Gastrocnemius medialis (tissue), 4 donors: ENCODE results near the gene TPCN1. TPM values are rescaled to one million over a fixed set of nuclear protein-coding genes. Genes with fewer than 3 reads are reported as not detected.

ENCODE experiments used
- ATAC-seq, 2 donors: fragments of 150-250 bp; one replicate each; pipeline ENCODE4 v1.9.1; 2016
- DNase-seq, 2 donors: peaks; one replicate each; pipeline ENCODE4 v3.0.0-alpha.2; 2019
- H3K27ac ChIP-seq, 4 donors: fragments of 200-600 bp; sonication (generic); 1 replicate in 1 of 4; 2 replicates in 3 of 4; pipeline ENCODE4 v1.5.1; 2016 to 2018; ENCODE audit warnings: mild to moderate bottlenecking in 2 of 4, moderate library complexity in 1 of 4
- H3K27me3 ChIP-seq, 3 donors: fragments of 200-600 bp; sonication (generic) in 2 of 3; 1 replicate in 1 of 3; 2 replicates in 2 of 3; pipeline versions ENCODE4 v1.5.1 to v1.6.0; 2016 to 2019; ENCODE audit warnings: mild to moderate bottlenecking in 1 of 3, moderate library complexity in 1 of 3
- H3K36me3 ChIP-seq, 2 donors: fragments of 200-600 bp; sonication (generic) in 1 of 2; one replicate each; pipeline ENCODE4 v1.5.1; 2017 to 2018
- H3K4me1 ChIP-seq, 2 donors: fragments of 200-600 bp; sonication (generic) in 1 of 2; one replicate each; pipeline ENCODE4 v1.5.1; 2016 to 2017; ENCODE audit warnings: mild to moderate bottlenecking in 2 of 2
- H3K4me3 ChIP-seq, 4 donors: fragments of 200-600 bp; sonication (generic) in 3 of 4; 1 replicate in 1 of 4; 2 replicates in 3 of 4; pipeline ENCODE4 v1.5.1; 2016 to 2019; ENCODE audit warnings: mild to moderate bottlenecking in 2 of 4
- H3K9me3 ChIP-seq, 3 donors: fragments of 200-600 bp; sonication (generic) in 2 of 3; 1 replicate in 1 of 3; 2 replicates in 2 of 3; pipeline ENCODE4 v1.5.1; 2016 to 2019
- POLR2A ChIP-seq, 2 donors: fragments of 450-650 bp; IDR thresholded peaks; one replicate each; pipeline ENCODE4 v1.6.1; 2017; ENCODE audit warnings: antibody characterized with exemption in 2 of 2, mild to moderate bottlenecking in 2 of 2, moderate library complexity in 2 of 2
- in situ Hi-C, 4 donors: fragments of 200-750 bp; cut with MboI; loops; one replicate each; pipeline versions ENCODE4 v1.15.0 to v1.8.0; 2017; ENCODE audit warnings: low sequenced_read_pairs in 4 of 4
- intact Hi-C: fragments of 100-400 bp; cut with DNase I; formaldehyde crosslinking; loops from one replicate; pipeline ENCODE4 v1.15.1; 2023; ENCODE audit warnings: low total_unique reads
- total RNA-seq, 4 donors: library from RNA; depleted of rRNA; stranded (reverse); fragments of >200 nt; gene quantifications; one replicate each; pipeline versions ENCODE4 v1.1.0 to v1.2.3, GENCODE V29; 2016
- TF ChIP-seq, protein P1 (sequence below), 5 experiments: fragments of 450-650 bp in 3 of 5; fragments of 200-600 bp in 2 of 5; sonication (generic) in 2 of 5; IDR thresholded peaks in 4 of 5; conservative IDR thresholded peaks in 1 of 5; 1 replicate in 4 of 5; 2 replicates in 1 of 5; pipeline ENCODE4 v1.5.1; 2016 to 2019; ENCODE audit warnings: antibody characterized with exemption in 5 of 5, mild to moderate bottlenecking in 3 of 5, moderate library complexity in 3 of 5

Gene TPCN1
- total RNA-seq, 4 donors from 2014 or later = 21.4 to 27.0 (median 25.4) TPM

DNA sequence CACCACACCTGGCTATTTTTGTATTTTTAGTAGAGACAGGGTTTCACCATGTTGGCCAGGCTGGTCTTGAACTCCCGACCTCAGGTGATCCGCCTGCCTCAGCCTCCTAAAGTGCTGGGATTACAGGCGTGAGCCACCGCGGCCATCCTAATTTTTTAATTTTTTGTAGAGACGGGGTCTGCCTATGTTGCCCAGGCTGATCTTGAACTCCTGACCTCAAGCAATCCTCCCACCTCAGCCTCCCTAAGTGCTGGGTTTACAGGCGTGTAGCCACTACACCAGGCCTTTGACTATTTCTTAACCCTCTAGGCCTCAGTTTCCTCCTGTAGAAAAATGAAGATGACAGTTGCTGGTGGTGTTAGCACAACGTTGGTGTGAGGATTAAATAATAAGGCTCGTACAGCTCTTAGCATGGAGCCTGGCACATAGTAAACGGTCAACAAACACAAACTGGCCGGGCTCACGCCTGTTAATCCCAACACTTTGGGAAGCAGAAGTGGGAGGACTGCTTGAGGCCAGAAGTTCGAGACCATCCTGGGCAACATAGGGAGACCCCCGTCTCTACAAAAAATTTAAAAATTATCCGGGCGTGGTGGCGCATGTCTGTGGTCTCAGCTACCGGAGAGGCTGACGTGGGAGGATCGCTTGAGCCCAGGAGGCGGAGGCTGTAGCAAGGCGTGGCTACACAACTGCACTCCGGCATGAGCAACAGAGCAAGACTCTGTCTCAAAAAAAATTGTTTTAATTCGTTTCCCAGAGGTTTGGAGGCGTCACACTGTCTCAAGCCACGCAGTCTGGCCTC lies 37.0 kb upstream of the TPCN1 start:
- Histone ChIP-seq H3K27me3 (no peaks in the 10 kb centered on the region), H3K27ac (peak overlapping the region; percentile 93 to 100 (median 98)), H3K36me3 (peaks cover 0 to 22% of the 10 kb centered on the region in 2 donors), H3K4me3 (peak overlapping the region; percentile 87 to 100 (median 95)), H3K9me3 (no peaks in the 10 kb centered on the region), H3K4me1 (peaks cover 22 to 24% of the 10 kb centered on the region in 2 donors)
- TF ChIP-seq, protein P1, sequence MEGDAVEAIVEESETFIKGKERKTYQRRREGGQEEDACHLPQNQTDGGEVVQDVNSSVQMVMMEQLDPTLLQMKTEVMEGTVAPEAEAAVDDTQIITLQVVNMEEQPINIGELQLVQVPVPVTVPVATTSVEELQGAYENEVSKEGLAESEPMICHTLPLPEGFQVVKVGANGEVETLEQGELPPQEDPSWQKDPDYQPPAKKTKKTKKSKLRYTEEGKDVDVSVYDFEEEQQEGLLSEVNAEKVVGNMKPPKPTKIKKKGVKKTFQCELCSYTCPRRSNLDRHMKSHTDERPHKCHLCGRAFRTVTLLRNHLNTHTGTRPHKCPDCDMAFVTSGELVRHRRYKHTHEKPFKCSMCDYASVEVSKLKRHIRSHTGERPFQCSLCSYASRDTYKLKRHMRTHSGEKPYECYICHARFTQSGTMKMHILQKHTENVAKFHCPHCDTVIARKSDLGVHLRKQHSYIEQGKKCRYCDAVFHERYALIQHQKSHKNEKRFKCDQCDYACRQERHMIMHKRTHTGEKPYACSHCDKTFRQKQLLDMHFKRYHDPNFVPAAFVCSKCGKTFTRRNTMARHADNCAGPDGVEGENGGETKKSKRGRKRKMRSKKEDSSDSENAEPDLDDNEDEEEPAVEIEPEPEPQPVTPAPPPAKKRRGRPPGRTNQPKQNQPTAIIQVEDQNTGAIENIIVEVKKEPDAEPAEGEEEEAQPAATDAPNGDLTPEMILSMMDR (IDR thresholded peaks at IDR 0.05 in 4 of 5, conservative IDR thresholded peaks at IDR 0.05 in 1 of 5) = no peak
- no peak for TF ChIP-seq POLR2A (IDR thresholded peaks at IDR 0.05)
- DNase-seq = no peak
- ATAC-seq = peak; percentile 49 to 59
- intact Hi-C loops (loop anchor here (2.0 kb wide), 1 partner anchor 175 kb away; the partner anchor contains the start of gene PLBD2), in situ Hi-C loops (loop anchor here in 2 of 4 donors (10.0 to 25.0 kb wide), 2 partner anchors 128 to 151 kb away; partner anchors contain the start of gene SLC8B1 (in 1 of the 2))

DNA sequence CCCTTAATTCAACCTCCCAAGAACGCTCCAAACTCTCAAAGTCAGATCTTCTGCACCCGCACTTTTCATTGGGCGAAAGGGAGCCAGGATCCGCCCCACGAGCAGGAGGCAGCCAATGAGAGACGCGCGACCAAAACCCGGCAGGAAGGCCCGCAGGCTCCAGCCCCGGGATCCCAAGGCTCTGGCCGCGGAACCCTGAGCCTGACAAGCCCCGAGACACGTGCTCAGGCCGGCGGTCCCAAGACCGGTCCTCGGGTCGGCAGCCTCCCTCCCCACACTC lies 36.4 kb upstream of the TPCN1 start:
- intact Hi-C loops = loop anchor here (1.0 to 2.0 kb wide), 2 partner anchors 174 to 781 kb away; partner anchors contain the start of genes PLBD2 and RBM19
- no peak for TF ChIP-seq POLR2A (IDR thresholded peaks at IDR 0.05)
- TF ChIP-seq, protein P1 (IDR thresholded peaks at IDR 0.05 in 4 of 5, conservative IDR thresholded peaks at IDR 0.05 in 1 of 5) = no peak
- no peaks in the 10 kb centered on the region for H3K27me3 ChIP-seq
- peak; percentile 85 to 86 for DNase-seq
- H3K27ac ChIP-seq = peak overlapping the region; percentile 93 to 100 (median 98)
- peaks cover 22 to 24% of the 10 kb centered on the region in 2 donors for H3K4me1 ChIP-seq
- in situ Hi-C loops = loop anchor here in 2 of 4 donors (10.0 to 25.0 kb wide), 2 partner anchors 127 to 150 kb away; partner anchors contain the start of gene SLC8B1 (in 1 of the 2)
- no peaks in the 10 kb centered on the region for H3K9me3 ChIP-seq
- peaks cover 0 to 17% of the 10 kb centered on the region in 2 donors for H3K36me3 ChIP-seq
- H3K4me3 ChIP-seq = peak overlapping the region; percentile 87 to 100 (median 95)
- ATAC-seq = peak; percentile 89

DNA sequence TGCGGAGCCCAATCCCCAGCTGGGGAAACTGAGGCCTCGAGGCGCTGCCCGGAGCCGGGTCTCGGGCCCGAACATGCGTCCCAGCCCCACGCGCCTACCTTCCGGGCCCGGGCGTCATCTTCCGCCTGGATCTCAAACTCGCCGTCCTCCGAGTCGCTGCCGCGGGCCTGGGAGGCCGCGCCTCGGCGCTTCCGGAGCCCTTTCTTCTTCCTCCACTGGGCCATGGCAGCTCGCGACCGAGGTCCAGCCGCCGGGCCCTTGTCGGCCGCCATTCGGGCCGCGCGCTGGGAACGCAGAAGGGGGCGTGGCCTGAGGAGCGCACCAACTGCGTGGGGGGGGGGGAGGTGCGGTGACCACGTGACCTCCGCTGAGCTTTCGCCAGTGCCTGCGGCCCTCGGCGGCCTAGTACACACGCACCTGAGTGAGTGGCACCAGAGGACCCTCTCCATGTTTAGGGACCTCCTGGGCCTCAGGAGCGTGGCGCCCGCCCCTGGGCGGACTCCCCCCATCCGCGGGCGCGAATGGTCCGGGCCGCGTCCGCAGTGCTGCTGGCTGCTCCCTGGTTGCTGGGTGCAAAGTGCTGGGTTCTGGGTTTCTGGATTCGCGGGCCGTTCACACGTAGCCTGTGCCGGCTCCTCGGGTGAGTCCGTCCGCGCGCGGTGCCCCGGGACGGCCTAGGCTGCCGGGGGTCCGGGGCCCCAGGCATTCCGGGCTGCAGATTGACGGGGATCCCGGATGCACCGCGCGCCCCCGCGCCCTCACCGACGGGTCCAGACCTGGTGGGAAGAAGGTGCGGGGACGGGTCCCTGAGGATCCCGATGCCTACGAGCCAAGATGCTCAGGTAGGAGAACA lies 35.9 kb upstream of the TPCN1 start, which contains the start of the genes DDX54 and RITA1:
Gene DDX54 (minus strand): TSS at position 299 of the 853 bp plus-strand sequence. CDS start 27 bp downstream, at position 272.
Gene RITA1 (plus strand): TSS at position 542 of the 853 bp plus-strand sequence. CDS start 1,026 bp downstream, outside the sequence.
- Histone ChIP-seq H3K27me3 (no peaks in the 10 kb centered on the region), H3K36me3 (peaks cover 0 to 11% of the 10 kb centered on the region in 2 donors), H3K9me3 (no peaks in the 10 kb centered on the region), H3K4me3 (peak within 1 kb of the TSS; percentile 87 to 100 (median 95)), H3K27ac (peak within 1 kb of the TSS; percentile 93 to 100 (median 98)), H3K4me1 (peaks cover 22 to 24% of the 10 kb centered on the region in 2 donors)
- ATAC-seq = peak; percentile 80 to 85
- peak; percentile 69 to 74 for DNase-seq
- TF ChIP-seq, protein P1 (IDR thresholded peaks at IDR 0.05 in 4 of 5, conservative IDR thresholded peaks at IDR 0.05 in 1 of 5) = peak in 1 of 5 experiments; percentile 18
- peak; percentile 59 to 60 for TF ChIP-seq POLR2A (IDR thresholded peaks at IDR 0.05)
- in situ Hi-C loops = loop anchor here in 2 of 4 donors (10.0 to 25.0 kb wide), 2 partner anchors 127 to 149 kb away; partner anchors contain the start of gene SLC8B1 (in 1 of the 2)
- intact Hi-C loops = loop anchor here (1.0 to 2.0 kb wide), 2 partner anchors 173 to 781 kb away; partner anchors contain the start of genes PLBD2 and RBM19

GRCh38 chr12:113186033-113186365 lies 35.3 kb upstream of the TPCN1 start:
- in situ Hi-C loops = loop anchor here in 2 of 4 donors (10.0 to 25.0 kb wide), 2 partner anchors 126 to 149 kb away; partner anchors contain the start of gene SLC8B1 (in 1 of the 2)
- no peak for TF ChIP-seq POLR2A (IDR thresholded peaks at IDR 0.05)
- TF ChIP-seq, protein P1 (IDR thresholded peaks at IDR 0.05 in 4 of 5, conservative IDR thresholded peaks at IDR 0.05 in 1 of 5) = no peak
- peaks cover 22 to 24% of the 10 kb centered on the region in 2 donors for H3K4me1 ChIP-seq

More at GRCh38 chr12:113186033-113186365, 35.3 kb upstream of the TPCN1 start:
- no peaks in the 10 kb centered on the region for H3K27me3 ChIP-seq
- no peaks in the 10 kb centered on the region for H3K9me3 ChIP-seq
- peaks cover 0 to 10% of the 10 kb centered on the region in 2 donors for H3K36me3 ChIP-seq
- no peak for ATAC-seq
- intact Hi-C loops = no loop called here
- peak overlapping the region; percentile 93 to 100 (median 98) for H3K27ac ChIP-seq
- H3K4me3 ChIP-seq = peak overlapping the region; percentile 87 to 100 (median 95)
- DNase-seq = no peak
